GM19193 (cell line): ENCODE data around the gene DPF3.

Experiments used
- POLR2A ChIP-seq: IDR thresholded peaks from 4 replicates; pipeline ENCODE4 v1.6.1; 2011; ENCODE audit not compliant: insufficient read depth, insufficient read length; ENCODE audit errors: extremely low read depth

DPF3 gene

GRCh38 chr14:72876710-72877063, 17.2 kb downstream of the DPF3 start:
- no peak for TF ChIP-seq POLR2A

- TF ChIP-seq POLR2A = no peak
Measured at GRCh38 chr14:72876005-72876709, 17.7 kb downstream of the DPF3 start.

- no peak for TF ChIP-seq POLR2A
Measured at GRCh38 chr14:72869407-72870329, 24.2 kb downstream of the DPF3 start.

- no peak for TF ChIP-seq POLR2A
Measured at GRCh38 chr14:72868500-72868899, 25.4 kb downstream of the DPF3 start.

GRCh38 chr14:72864712-72865365, 29.1 kb downstream of the DPF3 start:
- no peak for TF ChIP-seq POLR2A

GRCh38 chr14:72863216-72864006, 30.5 kb downstream of the DPF3 start:
- no peak for TF ChIP-seq POLR2A

- no peak for TF ChIP-seq POLR2A
Measured at GRCh38 chr14:72856530-72857266, 37.2 kb downstream of the DPF3 start.

- TF ChIP-seq POLR2A = no peak
Measured at GRCh38 chr14:72855913-72856312, 38.0 kb downstream of the DPF3 start.

GRCh38 chr14:72852194-72852593, 41.7 kb downstream of the DPF3 start:
- TF ChIP-seq POLR2A = no peak

- TF ChIP-seq POLR2A = no peak
Measured at GRCh38 chr14:72851635-72852034, 42.3 kb downstream of the DPF3 start.

GRCh38 chr14:72850360-72850759, 43.5 kb downstream of the DPF3 start:
- TF ChIP-seq POLR2A = no peak

- TF ChIP-seq POLR2A = no peak
Measured at GRCh38 chr14:72849222-72849621, 44.7 kb downstream of the DPF3 start.

GRCh38 chr14:72847721-72848120, 46.2 kb downstream of the DPF3 start:
- TF ChIP-seq POLR2A = no peak

GRCh38 chr14:72845683-72846082, 48.2 kb downstream of the DPF3 start:
- TF ChIP-seq POLR2A = no peak
